Measurements from ENCODE around the gene CXCL13. TPM values are rescaled to one million over a fixed set of nuclear protein-coding genes. Genes with fewer than 3 reads are reported as not detected.
A peak's percentile ranks its signal among the peaks of the same experiment; 100 is the strongest.

Gene CXCL13
- total RNA-seq, 1 donor, result not detected

DNA sequence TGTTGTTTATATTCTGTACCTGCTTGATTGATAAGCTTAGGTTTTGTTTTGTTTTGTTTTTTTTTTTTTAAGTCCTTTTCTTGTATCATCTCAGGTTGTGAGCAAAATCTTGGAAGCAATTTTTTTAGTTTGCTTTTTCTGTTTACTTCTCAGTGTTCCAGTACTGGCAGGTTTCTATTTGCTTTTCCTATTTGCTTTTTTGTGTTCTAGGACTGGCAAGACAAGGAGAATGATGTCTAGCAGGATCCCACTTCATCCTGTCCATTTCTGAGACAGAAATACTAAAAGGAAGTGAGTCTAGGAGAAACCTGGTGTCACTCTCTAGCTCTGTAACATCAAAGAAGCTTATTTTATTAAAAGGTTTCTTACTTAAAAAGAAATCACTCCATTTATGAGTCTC, 15.6 kb downstream of the CXCL13 start:
- TF ChIP-seq, protein P1, sequence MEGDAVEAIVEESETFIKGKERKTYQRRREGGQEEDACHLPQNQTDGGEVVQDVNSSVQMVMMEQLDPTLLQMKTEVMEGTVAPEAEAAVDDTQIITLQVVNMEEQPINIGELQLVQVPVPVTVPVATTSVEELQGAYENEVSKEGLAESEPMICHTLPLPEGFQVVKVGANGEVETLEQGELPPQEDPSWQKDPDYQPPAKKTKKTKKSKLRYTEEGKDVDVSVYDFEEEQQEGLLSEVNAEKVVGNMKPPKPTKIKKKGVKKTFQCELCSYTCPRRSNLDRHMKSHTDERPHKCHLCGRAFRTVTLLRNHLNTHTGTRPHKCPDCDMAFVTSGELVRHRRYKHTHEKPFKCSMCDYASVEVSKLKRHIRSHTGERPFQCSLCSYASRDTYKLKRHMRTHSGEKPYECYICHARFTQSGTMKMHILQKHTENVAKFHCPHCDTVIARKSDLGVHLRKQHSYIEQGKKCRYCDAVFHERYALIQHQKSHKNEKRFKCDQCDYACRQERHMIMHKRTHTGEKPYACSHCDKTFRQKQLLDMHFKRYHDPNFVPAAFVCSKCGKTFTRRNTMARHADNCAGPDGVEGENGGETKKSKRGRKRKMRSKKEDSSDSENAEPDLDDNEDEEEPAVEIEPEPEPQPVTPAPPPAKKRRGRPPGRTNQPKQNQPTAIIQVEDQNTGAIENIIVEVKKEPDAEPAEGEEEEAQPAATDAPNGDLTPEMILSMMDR (IDR thresholded peaks at IDR 0.05; ENCODE audit: insufficient read depth, low read length), result no peak
- no peak for DNase-seq (ENCODE audit: low read depth)
- no peak overlapping the region for H3K4me3 ChIP-seq (ENCODE audit: low read depth, low read length)

DNA sequence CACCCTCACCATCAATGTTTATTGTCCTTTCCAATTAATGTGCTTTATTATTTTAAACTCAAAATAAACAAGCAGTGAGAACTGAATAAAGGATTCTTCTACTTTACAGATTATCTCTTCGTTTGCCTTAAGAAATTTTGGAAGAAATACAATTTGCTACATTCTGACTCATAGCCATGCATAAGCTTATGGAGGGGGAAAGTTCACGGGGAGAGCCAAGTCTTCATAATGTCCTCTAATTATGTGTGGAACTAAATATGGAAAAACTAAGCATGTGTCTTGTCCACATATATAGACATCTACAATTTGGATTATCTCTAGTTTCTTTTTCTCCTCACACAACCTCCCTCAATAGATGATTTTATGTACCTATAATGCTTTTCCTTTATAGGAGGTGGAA, 17.5 kb downstream of the CXCL13 start:
- TF ChIP-seq, protein P1 (IDR thresholded peaks at IDR 0.05; ENCODE audit: insufficient read depth, low read length), result no peak
- DNase-seq (ENCODE audit: low read depth), result peak; percentile 22
- H3K4me3 ChIP-seq (ENCODE audit: low read depth, low read length), result no peak overlapping the region

DNA sequence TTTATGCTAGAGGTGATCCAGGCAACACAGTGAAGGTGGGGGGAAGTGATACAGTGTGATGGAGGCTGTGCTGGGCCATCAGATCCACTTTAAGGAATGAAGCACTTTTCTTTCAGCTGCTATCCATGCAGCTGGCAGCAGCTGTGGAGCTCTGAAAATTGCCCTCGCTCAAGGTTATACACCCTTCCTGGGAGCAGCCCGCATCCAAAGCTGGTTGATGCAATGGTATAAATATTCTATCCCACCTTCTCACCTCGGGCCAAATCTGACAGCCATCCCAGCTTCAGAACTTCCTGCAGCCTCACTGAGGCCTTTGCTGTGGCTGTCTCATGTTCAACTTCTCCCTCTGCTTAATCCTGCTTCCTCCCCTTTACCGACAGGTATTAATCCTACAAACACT, 18.6 kb downstream of the CXCL13 start:
- no peak overlapping the region for H3K4me3 ChIP-seq (ENCODE audit: low read depth, low read length)
- TF ChIP-seq, protein P1 (IDR thresholded peaks at IDR 0.05; ENCODE audit: insufficient read depth, low read length), result no peak
- DNase-seq (ENCODE audit: low read depth), result no peak

DNA sequence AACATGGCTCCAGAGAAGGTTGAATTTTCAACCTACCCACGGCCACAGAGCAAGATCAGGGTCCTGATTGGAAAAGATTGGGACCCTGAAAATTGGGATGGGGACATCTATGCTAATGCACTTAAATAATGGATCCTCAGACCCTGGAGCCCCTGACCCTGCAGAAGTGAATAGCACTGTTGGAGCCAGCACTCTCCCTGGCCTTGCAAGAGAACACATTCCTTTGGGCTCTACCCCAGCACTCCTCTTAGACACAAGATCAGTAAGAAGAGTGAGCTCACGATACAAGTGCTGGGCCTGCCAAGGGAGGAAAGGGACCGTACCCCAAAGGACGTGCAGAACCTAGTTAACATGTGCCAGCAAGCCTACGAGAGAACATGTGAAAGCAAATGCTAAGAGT, 19.9 kb downstream of the CXCL13 start:
- DNase-seq (ENCODE audit: low read depth), result no peak
- TF ChIP-seq, protein P1 (IDR thresholded peaks at IDR 0.05; ENCODE audit: insufficient read depth, low read length), result no peak
- no peak overlapping the region for H3K4me3 ChIP-seq (ENCODE audit: low read depth, low read length)

DNA sequence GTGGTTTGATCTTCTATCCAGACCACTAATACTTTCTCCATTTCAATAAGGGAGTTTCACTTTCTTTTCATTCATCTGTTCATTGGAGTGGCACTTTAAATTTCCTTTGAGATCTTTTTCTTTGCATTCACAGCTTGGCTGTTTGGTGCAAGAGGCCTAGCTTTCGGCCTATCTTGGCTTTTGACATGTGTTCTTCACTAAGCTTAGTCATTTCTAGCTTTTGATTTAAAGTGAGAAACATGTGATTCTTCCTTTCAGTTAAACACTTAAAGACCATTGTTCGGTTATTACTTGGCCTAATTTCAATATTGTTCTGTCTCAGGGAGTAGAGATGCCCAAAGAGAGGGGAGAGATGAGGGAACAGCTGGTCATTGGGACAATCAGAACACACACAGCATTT, 24.3 kb downstream of the CXCL13 start:
- no peak overlapping the region for H3K4me3 ChIP-seq (ENCODE audit: low read depth, low read length)
- DNase-seq (ENCODE audit: low read depth), result no peak
- TF ChIP-seq, protein P1 (IDR thresholded peaks at IDR 0.05; ENCODE audit: insufficient read depth, low read length), result no peak

DNA sequence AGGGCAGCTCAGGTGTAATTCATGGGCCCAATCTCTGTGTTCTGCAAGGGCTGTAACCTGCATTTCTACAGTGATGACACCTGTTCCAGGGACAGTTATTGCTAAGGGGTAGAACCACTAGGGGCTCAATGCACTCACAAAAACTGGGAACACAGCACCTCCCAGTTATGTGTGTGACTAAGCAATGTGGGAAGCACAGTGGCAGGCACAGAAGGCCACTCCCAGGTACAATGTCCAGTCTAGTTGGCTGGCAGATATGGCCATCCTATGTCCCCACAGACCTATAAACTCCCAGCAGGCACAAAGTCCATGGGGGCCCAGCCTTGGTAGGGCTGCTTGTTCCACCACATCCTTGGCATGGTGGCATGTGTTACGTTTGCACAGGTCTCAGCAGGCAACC, 25.7 kb downstream of the CXCL13 start:
- TF ChIP-seq, protein P1 (IDR thresholded peaks at IDR 0.05; ENCODE audit: insufficient read depth, low read length), result no peak
- no peak for DNase-seq (ENCODE audit: low read depth)
- H3K4me3 ChIP-seq (ENCODE audit: low read depth, low read length), result no peak overlapping the region

DNA sequence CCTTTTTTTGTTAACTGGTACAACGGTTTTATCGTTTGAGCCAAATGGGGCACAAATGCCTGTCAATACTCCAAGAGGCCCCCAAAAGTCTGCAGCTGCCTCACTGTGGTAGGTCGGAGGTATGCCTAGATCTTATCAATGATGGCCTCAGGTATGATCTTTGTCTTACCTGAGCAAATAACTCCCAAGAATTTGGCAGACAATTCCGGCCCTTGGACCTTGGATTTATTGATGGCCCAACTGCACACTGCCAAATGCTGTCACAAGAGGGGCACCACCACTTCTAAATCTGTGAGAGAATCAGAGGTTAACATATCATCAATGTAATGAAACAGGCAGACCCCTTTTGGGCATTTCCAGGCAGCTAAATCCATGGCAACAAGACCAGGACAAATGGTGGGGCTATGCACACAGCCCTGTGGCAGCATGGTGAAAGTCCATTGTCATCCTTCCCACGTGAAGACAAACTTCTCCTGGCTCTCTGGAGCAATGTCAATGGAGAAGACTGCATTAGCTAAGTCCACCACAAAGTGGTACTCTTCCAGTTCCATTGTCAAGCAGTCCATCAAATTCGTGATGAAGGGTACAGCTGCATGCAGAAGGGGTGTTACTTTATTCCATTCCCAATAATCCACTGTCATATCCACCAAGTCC, 28.6 kb downstream of the CXCL13 start:
- TF ChIP-seq, protein P1 (IDR thresholded peaks at IDR 0.05; ENCODE audit: insufficient read depth, low read length), result no peak
- no peak overlapping the region for H3K4me3 ChIP-seq (ENCODE audit: low read depth, low read length)
- no peak for DNase-seq (ENCODE audit: low read depth)
